T follicular helper cell (primary cell): ENCODE measurements around the gene ZFYVE21.

Experiments
- DNase-seq: peaks from one replicate; pipeline ENCODE4 v3.0.0-alpha.2; 2020; ENCODE audit warnings: low read depth

ZFYVE21 gene

GRCh38 chr14:103737432-103738045 lies 21.9 kb downstream of the ZFYVE21 start:
- no peak for DNase-seq

- no peak for DNase-seq
Observed at GRCh38 chr14:103738166-103738565, 22.6 kb downstream of the ZFYVE21 start.

GRCh38 chr14:103738701-103739451 lies 23.3 kb downstream of the ZFYVE21 start:
- no peak for DNase-seq

GRCh38 chr14:103739466-103739792 lies 23.8 kb downstream of the ZFYVE21 start:
- DNase-seq, result no peak

GRCh38 chr14:103739793-103740501 lies 24.3 kb downstream of the ZFYVE21 start:
- no peak for DNase-seq

GRCh38 chr14:103740991-103741689 lies 25.5 kb downstream of the ZFYVE21 start:
- DNase-seq, result no peak

GRCh38 chr14:103741876-103742275 lies 26.3 kb downstream of the ZFYVE21 start:
- DNase-seq, result no peak

- DNase-seq, result no peak
Observed at GRCh38 chr14:103742499-103743255, 27.1 kb downstream of the ZFYVE21 start.

- no peak for DNase-seq
Observed at GRCh38 chr14:103743691-103744090, 28.1 kb downstream of the ZFYVE21 start.

- no peak for DNase-seq
Observed at GRCh38 chr14:103744621-103745395, 29.2 kb downstream of the ZFYVE21 start.

- DNase-seq, result no peak
Observed at GRCh38 chr14:103745424-103745823, 29.8 kb downstream of the ZFYVE21 start.

GRCh38 chr14:103746701-103747100 lies 31.1 kb downstream of the ZFYVE21 start:
- no peak for DNase-seq

GRCh38 chr14:103748534-103748857 lies 32.9 kb downstream of the ZFYVE21 start:
- DNase-seq, result no peak

- DNase-seq, result no peak
Observed at GRCh38 chr14:103749452-103749851, 33.8 kb downstream of the ZFYVE21 start.

GRCh38 chr14:103749860-103750259 lies 34.2 kb downstream of the ZFYVE21 start:
- DNase-seq, result no peak

- no peak for DNase-seq
Observed at GRCh38 chr14:103753774-103754173, 38.2 kb downstream of the ZFYVE21 start.

GRCh38 chr14:103755060-103755459 lies 39.5 kb downstream of the ZFYVE21 start:
- no peak for DNase-seq

GRCh38 chr14:103758059-103758776 lies 42.6 kb downstream of the ZFYVE21 start:
- no peak for DNase-seq

- no peak for DNase-seq
Observed at GRCh38 chr14:103762036-103762435, 46.4 kb downstream of the ZFYVE21 start.

- no peak for DNase-seq
Observed at GRCh38 chr14:103762541-103762940, 46.9 kb downstream of the ZFYVE21 start.
